Gastrocnemius medialis (tissue), 4 donors: ENCODE measurements around the gene DTNBP1.

Experiments
- CTCF ChIP-seq, 5 experiments: fragments of 450-650 bp in 3 of 5; fragments of 200-600 bp in 2 of 5; sonication (generic) in 2 of 5; IDR thresholded peaks in 4 of 5; conservative IDR thresholded peaks in 1 of 5; 1 replicate in 4 of 5; 2 replicates in 1 of 5; pipeline ENCODE4 v1.5.1; 2016 to 2019; ENCODE audit warnings: antibody characterized with exemption in 5 of 5, mild to moderate bottlenecking in 3 of 5, moderate library complexity in 3 of 5
- POLR2A ChIP-seq, 2 donors: fragments of 450-650 bp; IDR thresholded peaks; one replicate each; pipeline ENCODE4 v1.6.1; 2017; ENCODE audit warnings: antibody characterized with exemption in 2 of 2, mild to moderate bottlenecking in 2 of 2, moderate library complexity in 2 of 2

- TF ChIP-seq CTCF (IDR thresholded peaks at IDR 0.05 in 4 of 5, conservative IDR thresholded peaks at IDR 0.05 in 1 of 5) (no peak), POLR2A (IDR thresholded peaks at IDR 0.05) (no peak)
These were observed 35.8 kb downstream of the DTNBP1 start for GRCh38 chr6:15626878-15627674.
